Fibroblast of mammary gland (primary cell): ENCODE results near the gene RAB11A.

Source experiments
- DNase-seq: peaks from one replicate; pipeline ENCODE4 v3.0.0-alpha.2; 2010; ENCODE audit warnings: low read depth
- H3K4me3 ChIP-seq: 2 replicates; pipeline ENCODE4 v1.5.1; 2011; ENCODE audit warnings: low read depth, mild to moderate bottlenecking, low read length, moderate library complexity; ENCODE audit not compliant: control insufficient read depth
- CTCF ChIP-seq: conservative IDR thresholded peaks from 2 replicates; pipeline ENCODE4 v1.5.1; 2011; ENCODE audit warnings: low read depth, low read length, inconsistent platforms; ENCODE audit not compliant: control insufficient read depth, insufficient read depth

Gene RAB11A

GRCh38 chr15:65940618-65940909 is 71.3 kb downstream of the RAB11A start:
- TF ChIP-seq CTCF: no peak
- DNase-seq: peak; percentile 10
- H3K4me3 ChIP-seq: no peak overlapping the region
